GM13977 (cell line): Measurements from ENCODE around the gene CREBL2.

Experiments used
- DNase-seq: peaks from one replicate; pipeline ENCODE4 v3.0.0; 2012; ENCODE audit warnings: low spot score
- CTCF ChIP-seq: IDR thresholded peaks from 2 replicates; pipeline ENCODE4 v1.5.1; 2012; ENCODE audit warnings: mild to moderate bottlenecking, control low read depth; ENCODE audit not compliant: insufficient read depth; ENCODE audit errors: extremely low read depth, missing control alignments
- in situ Hi-C: fragments of 300-500 bp; cut with MboI; formaldehyde crosslinking; loops from one replicate; pipeline ENCODE4 v1.12.0; 2022; ENCODE audit warnings: low sequenced_read_pairs, low pct_unique_long_range_greater_than_20kb, mixed read lengths, inconsistent platforms; ENCODE audit not compliant: unreplicated experiment

Gene CREBL2

GRCh38 chr12:12676605-12677004, 64.9 kb downstream of the CREBL2 start:
- in situ Hi-C loops = no loop called here

GRCh38 chr12:12681061-12681765, 69.5 kb downstream of the CREBL2 start:
- DNase-seq = no peak
- no peak for TF ChIP-seq CTCF
- in situ Hi-C loops = no loop called here

More at GRCh38 chr12:12676605-12677004, 64.9 kb downstream of the CREBL2 start:
- DNase-seq = no peak
- TF ChIP-seq CTCF = no peak

- no peak for DNase-seq
- TF ChIP-seq CTCF = no peak
- in situ Hi-C loops = no loop called here
Measured at GRCh38 chr12:12682284-12682683, 70.6 kb downstream of the CREBL2 start.

- DNase-seq = no peak
- TF ChIP-seq CTCF = no peak
- in situ Hi-C loops = no loop called here
Measured at GRCh38 chr12:12683136-12683697, 71.5 kb downstream of the CREBL2 start.

GRCh38 chr12:12683725-12684124, 72.0 kb downstream of the CREBL2 start:
- no peak for DNase-seq
- in situ Hi-C loops = no loop called here
- no peak for TF ChIP-seq CTCF

GRCh38 chr12:12684375-12685106, 72.9 kb downstream of the CREBL2 start:
- no peak for DNase-seq
- in situ Hi-C loops = no loop called here
- no peak for TF ChIP-seq CTCF
